Omental fat pad (tissue), 4 donors: ENCODE results near the gene NPBWR2. TPM values are rescaled to one million over a fixed set of nuclear protein-coding genes. Genes with fewer than 3 reads are reported as not detected.
A peak's percentile ranks its signal among the peaks of the same experiment; 100 is the strongest.

Experiments
- ATAC-seq: fragments of 150-250 bp; one replicate; pipeline ENCODE4 v1.9.1; 2016; ENCODE audit warnings: mild to moderate bottlenecking, moderate library complexity; ENCODE audit not compliant: low FRiP score
- DNase-seq: peaks from one replicate; pipeline ENCODE4 v3.0.0-alpha.2; 2019; ENCODE audit warnings: low spot score
- total RNA-seq, 4 donors: library from RNA; depleted of rRNA; stranded (reverse); fragments of >200 nt; gene quantifications; one replicate each; pipeline ENCODE4 v1.1.0, GENCODE V29; 2016
- TF ChIP-seq, protein P1 (sequence below), 3 donors: fragments of 450-650 bp; IDR thresholded peaks; one replicate each; pipeline ENCODE4 v1.5.1; 2016 to 2017; ENCODE audit warnings: antibody characterized with exemption in 3 of 3, mild to moderate bottlenecking in 3 of 3, moderate library complexity in 2 of 3

The NPBWR2 gene
- total RNA-seq, 4 donors from 2014 or later = not detected

DNA sequence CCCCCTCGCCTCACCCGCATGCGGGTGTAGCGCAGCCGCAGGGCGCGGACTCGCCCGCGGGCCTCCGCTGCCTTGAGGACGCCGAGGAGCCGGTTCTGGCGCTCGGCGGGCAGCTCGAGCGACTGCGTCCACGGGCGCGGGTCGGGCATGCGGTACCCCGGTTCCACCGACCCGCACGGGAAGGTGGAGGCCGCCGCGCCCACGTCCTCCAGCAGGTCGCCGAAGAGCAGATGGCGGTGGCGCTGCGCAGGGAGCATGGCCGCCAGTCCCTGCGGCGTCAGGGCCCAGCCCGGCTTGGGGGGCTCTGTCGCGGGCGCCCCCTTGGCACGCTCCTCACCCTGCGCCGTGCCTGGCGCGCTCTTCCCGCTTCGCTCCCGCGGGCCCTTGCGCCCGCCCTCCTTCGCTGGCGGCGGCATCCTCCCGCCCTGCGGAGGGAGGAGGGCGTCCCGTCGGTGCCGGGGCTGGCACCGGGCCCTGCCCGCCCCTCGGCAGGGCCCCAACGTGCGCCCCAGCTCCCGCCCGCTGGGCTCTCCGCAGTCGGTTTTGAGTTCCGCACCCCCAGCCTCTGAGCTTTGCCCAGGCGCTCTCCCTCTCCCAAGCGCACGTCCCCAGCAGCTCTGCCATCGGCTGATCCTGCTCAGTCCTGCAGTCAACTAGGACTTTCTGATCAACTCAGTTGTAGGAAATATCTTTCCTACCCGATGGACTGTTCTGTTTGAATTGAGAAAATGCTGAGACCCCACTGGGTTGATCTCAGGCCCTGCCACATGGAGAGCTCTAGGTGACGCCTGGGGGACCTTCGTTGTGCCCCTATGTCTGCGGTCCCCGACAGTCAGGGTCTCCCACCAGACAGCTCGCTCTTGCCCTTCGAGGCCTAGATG lies 23.3 kb downstream of the NPBWR2 start, which contains the start of gene LKAAEAR1:
TSS of gene LKAAEAR1 (minus strand) at position 595 of the 881 bp plus-strand sequence. CDS start at position 416, 179 bp downstream.
- TF ChIP-seq, protein P1, sequence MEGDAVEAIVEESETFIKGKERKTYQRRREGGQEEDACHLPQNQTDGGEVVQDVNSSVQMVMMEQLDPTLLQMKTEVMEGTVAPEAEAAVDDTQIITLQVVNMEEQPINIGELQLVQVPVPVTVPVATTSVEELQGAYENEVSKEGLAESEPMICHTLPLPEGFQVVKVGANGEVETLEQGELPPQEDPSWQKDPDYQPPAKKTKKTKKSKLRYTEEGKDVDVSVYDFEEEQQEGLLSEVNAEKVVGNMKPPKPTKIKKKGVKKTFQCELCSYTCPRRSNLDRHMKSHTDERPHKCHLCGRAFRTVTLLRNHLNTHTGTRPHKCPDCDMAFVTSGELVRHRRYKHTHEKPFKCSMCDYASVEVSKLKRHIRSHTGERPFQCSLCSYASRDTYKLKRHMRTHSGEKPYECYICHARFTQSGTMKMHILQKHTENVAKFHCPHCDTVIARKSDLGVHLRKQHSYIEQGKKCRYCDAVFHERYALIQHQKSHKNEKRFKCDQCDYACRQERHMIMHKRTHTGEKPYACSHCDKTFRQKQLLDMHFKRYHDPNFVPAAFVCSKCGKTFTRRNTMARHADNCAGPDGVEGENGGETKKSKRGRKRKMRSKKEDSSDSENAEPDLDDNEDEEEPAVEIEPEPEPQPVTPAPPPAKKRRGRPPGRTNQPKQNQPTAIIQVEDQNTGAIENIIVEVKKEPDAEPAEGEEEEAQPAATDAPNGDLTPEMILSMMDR (IDR thresholded peaks at IDR 0.05) = no peak
- ATAC-seq (no peak), DNase-seq (no peak)

DNA sequence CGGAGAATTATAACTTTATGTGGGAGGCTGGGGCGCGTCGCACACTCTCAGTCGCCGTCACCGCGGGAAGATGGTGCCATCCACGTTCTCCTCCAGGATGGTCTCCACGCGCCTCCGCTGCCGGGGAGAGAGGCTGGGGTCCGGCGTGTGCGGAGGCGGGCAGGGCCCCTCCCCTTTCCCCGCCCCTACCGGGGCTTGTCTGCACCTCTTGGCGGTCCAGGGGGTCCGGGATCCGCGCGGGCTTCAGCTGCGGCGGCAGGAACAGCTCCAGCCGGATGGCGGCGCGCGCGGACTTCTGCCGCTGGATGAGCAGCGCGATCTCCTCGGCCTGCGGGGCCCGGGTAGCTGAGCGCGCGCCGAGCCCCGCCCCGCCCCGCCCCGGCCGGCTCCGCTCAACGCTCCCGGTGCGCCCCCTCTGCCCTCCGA lies 24.0 kb downstream of the NPBWR2 start:
- TF ChIP-seq, protein P1 (IDR thresholded peaks at IDR 0.05) = no peak
- ATAC-seq = peak; percentile 52
- DNase-seq = peak; percentile 48

DNA sequence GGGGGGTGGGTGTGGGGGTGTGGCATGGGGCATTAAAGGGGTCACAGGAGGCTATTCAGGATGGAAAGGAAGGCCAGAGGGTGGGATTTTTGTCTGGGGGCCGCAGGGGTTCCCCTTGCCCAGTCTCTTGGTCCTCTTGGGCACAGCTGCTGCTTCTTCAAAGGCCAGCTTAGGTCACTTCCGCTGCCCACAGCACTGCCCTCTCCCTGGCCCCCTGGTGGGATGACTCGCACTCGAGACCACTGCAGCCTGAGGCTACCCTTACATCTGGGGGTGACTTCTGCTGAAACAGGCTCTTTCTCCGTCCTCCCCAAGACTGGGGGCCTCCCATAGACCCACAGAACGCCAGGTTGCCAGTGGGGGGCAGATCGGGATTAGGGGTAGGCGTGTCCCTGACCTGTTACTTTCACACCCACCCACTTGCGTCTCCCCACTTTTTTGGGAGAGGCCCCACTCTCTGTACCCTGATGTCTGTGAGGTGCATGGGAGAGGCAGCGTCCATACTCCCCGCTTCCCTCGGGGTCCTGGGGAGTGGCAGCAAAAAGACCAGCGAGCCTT lies 24.5 kb downstream of the NPBWR2 start:
- DNase-seq (no peak), ATAC-seq (no peak)
- TF ChIP-seq, protein P1 (IDR thresholded peaks at IDR 0.05) = no peak

GRCh38 chr20:64082126-64082731 lies 25.1 kb downstream of the NPBWR2 start:
- TF ChIP-seq, protein P1 (IDR thresholded peaks at IDR 0.05) = no peak
- no peak for ATAC-seq
- no peak for DNase-seq

DNA sequence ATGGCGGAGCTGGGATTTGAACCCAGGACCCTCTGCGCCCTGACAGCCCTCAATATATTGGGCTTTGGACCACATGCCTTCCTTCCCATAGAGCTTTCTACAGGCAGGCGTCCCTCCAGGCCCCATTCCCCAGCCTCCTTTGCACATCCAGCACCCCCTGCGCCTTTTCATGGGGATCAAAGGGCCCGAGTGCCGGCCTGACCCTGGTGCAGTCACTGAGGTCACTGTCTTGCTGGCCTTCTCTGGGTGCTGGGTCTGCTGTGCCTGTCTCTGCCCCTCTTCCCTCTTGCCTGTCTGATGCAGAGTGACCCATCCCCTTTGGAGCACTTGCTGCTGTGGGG lies 25.8 kb downstream of the NPBWR2 start:
- TF ChIP-seq, protein P1 (IDR thresholded peaks at IDR 0.05) = no peak
- DNase-seq (no peak), ATAC-seq (no peak)

GRCh38 chr20:64080813-64081623 lies 26.3 kb downstream of the NPBWR2 start:
- TF ChIP-seq, protein P1 (IDR thresholded peaks at IDR 0.05) = no peak
- DNase-seq (no peak), ATAC-seq (no peak)
